Mammary epithelial cell (primary cell): ENCODE results near the gene RPS26.

ENCODE experiments used
- EZH2 ChIP-seq: IDR thresholded peaks from 2 replicates; pipeline ENCODE4 v1.6.1; 2012; ENCODE audit warnings: low read length, inconsistent platforms, borderline replicate concordance
- TF ChIP-seq, protein P1 (sequence below), 2 donors: IDR thresholded peaks in 1 of 2; conservative IDR thresholded peaks in 1 of 2; 2 replicates each; pipeline ENCODE4 v1.5.1; 2011 to 2012; ENCODE audit warnings: inconsistent platforms in 2 of 2, low read length in 2 of 2, mild to moderate bottlenecking in 2 of 2, control low read depth in 1 of 2, low read depth in 1 of 2; ENCODE audit not compliant: insufficient read depth in 1 of 2; ENCODE audit errors: extremely low read depth in 1 of 2

DNA sequence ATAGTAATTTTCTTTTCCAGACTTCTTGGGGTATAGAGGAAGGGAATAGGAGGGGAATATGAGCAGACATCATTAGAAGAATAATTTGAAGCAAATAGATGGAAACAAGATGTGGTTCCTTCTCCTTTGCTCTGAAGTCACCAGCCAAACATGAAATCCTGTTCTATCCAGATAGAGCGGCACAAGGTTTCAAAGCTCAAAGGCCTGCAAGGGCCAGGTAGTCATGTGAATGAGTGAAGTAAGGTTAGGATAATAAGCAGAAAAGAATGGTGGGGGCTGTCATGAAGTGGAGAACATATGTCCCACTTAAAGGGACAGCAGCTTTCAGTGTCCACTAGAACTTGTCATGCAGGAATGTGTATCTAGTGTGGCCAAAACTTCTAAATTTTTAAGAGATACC, 23.4 kb upstream of the RPS26 start:
- TF ChIP-seq EZH2, result no peak
- TF ChIP-seq, protein P1, sequence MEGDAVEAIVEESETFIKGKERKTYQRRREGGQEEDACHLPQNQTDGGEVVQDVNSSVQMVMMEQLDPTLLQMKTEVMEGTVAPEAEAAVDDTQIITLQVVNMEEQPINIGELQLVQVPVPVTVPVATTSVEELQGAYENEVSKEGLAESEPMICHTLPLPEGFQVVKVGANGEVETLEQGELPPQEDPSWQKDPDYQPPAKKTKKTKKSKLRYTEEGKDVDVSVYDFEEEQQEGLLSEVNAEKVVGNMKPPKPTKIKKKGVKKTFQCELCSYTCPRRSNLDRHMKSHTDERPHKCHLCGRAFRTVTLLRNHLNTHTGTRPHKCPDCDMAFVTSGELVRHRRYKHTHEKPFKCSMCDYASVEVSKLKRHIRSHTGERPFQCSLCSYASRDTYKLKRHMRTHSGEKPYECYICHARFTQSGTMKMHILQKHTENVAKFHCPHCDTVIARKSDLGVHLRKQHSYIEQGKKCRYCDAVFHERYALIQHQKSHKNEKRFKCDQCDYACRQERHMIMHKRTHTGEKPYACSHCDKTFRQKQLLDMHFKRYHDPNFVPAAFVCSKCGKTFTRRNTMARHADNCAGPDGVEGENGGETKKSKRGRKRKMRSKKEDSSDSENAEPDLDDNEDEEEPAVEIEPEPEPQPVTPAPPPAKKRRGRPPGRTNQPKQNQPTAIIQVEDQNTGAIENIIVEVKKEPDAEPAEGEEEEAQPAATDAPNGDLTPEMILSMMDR (conservative IDR thresholded peaks at IDR 0.05 in 1 of 2, IDR thresholded peaks at IDR 0.05 in 1 of 2; ENCODE audit: extremely low read depth in 1 of 2, insufficient read depth in 1 of 2, low read depth in 1 of 2, low read length in 2 of 2), result no peak
